Left renal cortex interstitium (tissue), 4 donors: ENCODE data around the gene SNRK. TPM values are rescaled to one million over a fixed set of nuclear protein-coding genes. Genes with fewer than 3 reads are reported as not detected.

ENCODE experiments used
- DNase-seq, 4 donors: peaks; one replicate each; pipeline ENCODE4 v3.0.0-alpha.2; 2013; ENCODE audit warnings: low read depth in 4 of 4, low spot score in 2 of 4, missing footprints in 1 of 4
- polyA plus RNA-seq, 4 donors: library from polyadenylated mRNA; unstranded; fragments of 120-200 nt; gene quantifications; one replicate each; pipeline ENCODE4 v1.2.1, GENCODE V29; 2013; ENCODE audit not compliant: insufficient read length in 4 of 4

SNRK gene
- polyA plus RNA-seq, 4 donors, result 48.6 to 55.8 (median 52.6) TPM

- DNase-seq, result no peak
Observed at GRCh38 chr3:43268636-43269035, 17.7 kb upstream of the SNRK start.

GRCh38 chr3:43270078-43270477, 16.3 kb upstream of the SNRK start:
- no peak for DNase-seq

- no peak for DNase-seq
Observed at GRCh38 chr3:43273416-43273815, 12.9 kb upstream of the SNRK start.

- DNase-seq, result no peak
Observed at GRCh38 chr3:43279082-43279481, 7.3 kb upstream of the SNRK start.

GRCh38 chr3:43279532-43279931, 6.8 kb upstream of the SNRK start:
- DNase-seq, result no peak

GRCh38 chr3:43281020-43281419, 5.3 kb upstream of the SNRK start:
- no peak for DNase-seq

- no peak for DNase-seq
Observed at GRCh38 chr3:43284171-43284570, 2.2 kb upstream of the SNRK start.

- DNase-seq, result no peak
Observed at GRCh38 chr3:43285644-43286043, 696 bp upstream of the SNRK start.

- DNase-seq, result peak in 1 of 4 donors; percentile 34
Observed at GRCh38 chr3:43286841-43287499, 630 bp downstream of the SNRK start.

GRCh38 chr3:43287500-43287873, 1.1 kb downstream of the SNRK start:
- no peak for DNase-seq

GRCh38 chr3:43288366-43288765, 2.0 kb downstream of the SNRK start:
- DNase-seq, result no peak

- DNase-seq, result no peak
Observed at GRCh38 chr3:43288850-43289249, 2.5 kb downstream of the SNRK start.

GRCh38 chr3:43289401-43289800, 3.1 kb downstream of the SNRK start:
- no peak for DNase-seq

GRCh38 chr3:43289841-43290470, 3.6 kb downstream of the SNRK start:
- DNase-seq, result no peak

GRCh38 chr3:43290956-43291355, 4.6 kb downstream of the SNRK start:
- DNase-seq, result no peak

- DNase-seq, result no peak
Observed at GRCh38 chr3:43291546-43291945, 5.2 kb downstream of the SNRK start.

- DNase-seq, result no peak
Observed at GRCh38 chr3:43294975-43295374, 8.6 kb downstream of the SNRK start.

- no peak for DNase-seq
Observed at GRCh38 chr3:43296565-43296964, 10.2 kb downstream of the SNRK start.

- no peak for DNase-seq
Observed at GRCh38 chr3:43298292-43298691, 12.0 kb downstream of the SNRK start.

- no peak for DNase-seq
Observed at GRCh38 chr3:43298761-43299160, 12.4 kb downstream of the SNRK start.

GRCh38 chr3:43302116-43302880, 16.0 kb downstream of the SNRK start:
- no peak for DNase-seq

- DNase-seq, result no peak
Observed at GRCh38 chr3:43304126-43304525, 17.8 kb downstream of the SNRK start.
